Activated CD8-positive, alpha-beta memory T cell treated with anti-CD3 and anti-CD28 coated beads, Interleukin-2, amount 50 U/mL, for 24 hours (primary cell): ENCODE measurements around the gene IL31.
"Not testable (repeated sequence)": the region's sequence is repeated elsewhere in the genome, so short reads cannot be mapped to it uniquely, and the experiment has no call there.

Source experiments
- DNase-seq: peaks from one replicate; pipeline ENCODE4 v3.0.0-alpha.2; 2020; ENCODE audit errors: extremely low read depth

Gene IL31

GRCh38 chr12:122174155-122174845, at the start of gene IL31:
Gene IL31, minus strand, starts transcription at chr12:122174221. Its CDS starts 49 bp downstream, at chr12:122174172.
- no peak for DNase-seq

- no peak for DNase-seq
Measured at GRCh38 chr12:122216445-122216844, 42.4 kb upstream of the IL31 start.

DNA sequence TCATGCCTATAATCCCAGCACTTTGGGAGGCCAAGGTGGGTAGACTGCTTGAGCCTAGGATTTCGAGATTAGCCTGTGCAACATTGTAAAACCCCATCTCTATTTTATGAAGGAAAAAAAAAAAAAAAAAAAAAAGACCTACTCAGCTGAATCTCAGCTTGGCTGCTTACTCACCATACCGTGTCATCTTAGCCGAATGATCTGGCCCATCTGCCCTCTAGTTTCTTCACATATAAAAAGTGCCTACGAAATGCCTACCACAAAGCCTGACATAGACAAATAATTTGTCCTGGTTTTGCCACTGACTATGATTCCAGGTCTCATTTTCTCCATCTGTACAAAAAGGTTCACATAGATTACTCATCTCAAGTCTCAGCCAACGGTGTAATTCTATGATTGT, 41.8 kb upstream of the IL31 start:
- no peak for DNase-seq

GRCh38 chr12:122208073-122208820, 34.2 kb upstream of the IL31 start:
- no peak for DNase-seq

DNA sequence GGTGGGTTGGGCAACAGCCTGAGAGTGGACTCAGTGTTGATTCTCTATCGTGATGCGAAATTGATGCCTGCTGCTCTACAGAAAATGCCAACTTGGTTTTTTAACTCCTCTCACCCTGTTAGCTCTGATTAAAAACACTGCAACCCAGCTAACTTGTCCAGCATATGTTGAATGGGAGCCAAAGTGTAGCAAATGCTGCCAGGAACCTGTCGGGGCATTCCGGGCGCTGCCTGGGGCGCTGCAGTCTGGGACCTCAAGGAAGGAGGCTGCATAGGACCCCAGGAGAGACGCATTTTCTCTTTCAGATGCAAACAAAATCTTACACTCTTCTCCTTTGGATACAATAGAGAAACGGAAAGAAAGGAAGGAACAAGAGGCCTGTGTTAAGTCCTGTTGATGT, 33.4 kb upstream of the IL31 start:
- DNase-seq, result no peak

DNA sequence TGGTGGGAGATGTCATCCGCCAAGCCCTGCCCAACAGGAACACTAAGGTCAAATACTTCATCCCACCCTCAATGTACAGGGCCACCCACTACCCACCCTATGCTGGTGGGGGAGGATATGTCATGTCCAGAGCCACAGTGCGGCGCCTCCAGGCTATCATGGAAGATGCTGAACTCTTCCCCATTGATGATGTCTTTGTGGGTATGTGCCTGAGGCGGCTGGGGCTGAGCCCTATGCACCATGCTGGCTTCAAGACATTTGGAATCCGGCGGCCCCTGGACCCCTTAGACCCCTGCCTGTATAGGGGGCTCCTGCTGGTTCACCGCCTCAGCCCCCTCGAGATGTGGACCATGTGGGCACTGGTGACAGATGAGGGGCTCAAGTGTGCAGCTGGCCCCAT, 33.0 kb upstream of the IL31 start:
- DNase-seq, result no peak

DNA sequence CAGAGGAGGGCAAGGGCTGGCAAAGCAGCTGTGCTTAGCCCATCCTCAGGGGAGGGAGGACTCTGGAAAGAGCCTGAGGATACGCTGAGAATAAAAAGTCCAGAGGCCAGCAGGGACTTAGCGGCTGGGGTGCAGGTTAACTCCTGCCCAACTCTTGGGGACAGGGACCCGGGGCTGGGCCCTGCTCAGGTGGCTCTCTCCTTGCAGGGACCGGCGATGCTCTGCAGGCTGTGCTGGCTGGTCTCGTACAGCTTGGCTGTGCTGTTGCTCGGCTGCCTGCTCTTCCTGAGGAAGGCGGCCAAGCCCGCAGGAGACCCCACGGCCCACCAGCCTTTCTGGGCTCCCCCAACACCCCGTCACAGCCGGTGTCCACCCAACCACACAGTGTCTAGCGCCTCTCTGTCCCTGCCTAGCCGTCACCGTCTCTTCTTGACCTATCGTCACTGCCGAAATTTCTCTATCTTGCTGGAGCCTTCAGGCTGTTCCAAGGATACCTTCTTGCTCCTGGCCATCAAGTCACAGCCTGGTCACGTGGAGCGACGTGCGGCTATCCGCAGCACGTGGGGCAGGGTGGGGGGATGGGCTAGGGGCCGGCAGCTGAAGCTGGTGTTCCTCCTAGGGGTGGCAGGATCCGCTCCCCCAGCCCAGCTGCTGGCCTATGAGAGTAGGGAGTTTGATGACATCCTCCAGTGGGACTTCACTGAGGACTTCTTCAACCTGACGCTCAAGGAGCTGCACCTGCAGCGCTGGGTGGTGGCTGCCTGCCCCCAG, 32.3 kb upstream of the IL31 start:
- no peak for DNase-seq

DNA sequence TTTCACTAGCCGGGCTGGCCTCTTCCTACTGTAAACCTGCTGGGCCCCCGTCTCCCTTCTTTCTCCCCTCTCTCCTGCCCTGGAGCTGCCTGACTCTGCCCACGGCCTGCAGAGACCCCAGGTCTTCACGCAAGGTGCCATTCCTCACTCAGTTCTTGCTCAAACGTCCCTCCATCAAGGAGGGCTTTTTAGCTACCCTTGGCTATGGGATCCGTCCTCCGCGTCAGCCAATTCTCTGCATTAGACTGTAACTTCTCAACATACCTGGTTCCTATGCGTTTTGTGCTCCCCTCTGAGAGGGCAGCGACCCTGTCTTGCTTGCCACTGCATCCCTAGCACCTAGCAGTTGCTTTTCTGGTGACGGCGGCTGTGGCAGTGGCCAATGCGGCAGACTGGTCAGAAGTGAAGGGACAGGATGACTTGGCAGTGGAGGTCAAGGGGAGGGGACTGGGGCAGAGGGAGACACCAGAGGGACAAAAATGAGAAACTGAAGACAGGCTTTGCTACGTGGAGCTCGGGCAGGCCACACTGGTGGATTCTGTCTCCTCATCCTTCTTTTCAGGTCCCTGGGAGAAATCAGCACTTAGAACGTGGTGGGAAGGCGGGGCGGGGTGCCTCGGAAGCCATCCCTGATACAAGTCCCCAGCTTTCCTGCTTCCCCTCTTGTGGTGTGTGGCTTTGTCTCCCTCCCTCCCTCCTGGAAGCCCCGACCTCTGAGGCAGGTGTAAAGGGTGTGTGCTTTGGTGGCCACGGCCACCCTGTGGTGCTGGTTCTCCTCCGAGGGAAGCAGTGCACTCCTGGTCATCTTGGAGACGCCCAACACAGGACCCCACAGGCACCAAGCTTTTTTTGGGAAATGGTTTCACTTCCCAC, 31.3 kb upstream of the IL31 start:
- no peak for DNase-seq

- DNase-seq, result no peak
Measured at GRCh38 chr12:122204167-122205052, 30.4 kb upstream of the IL31 start.

DNA sequence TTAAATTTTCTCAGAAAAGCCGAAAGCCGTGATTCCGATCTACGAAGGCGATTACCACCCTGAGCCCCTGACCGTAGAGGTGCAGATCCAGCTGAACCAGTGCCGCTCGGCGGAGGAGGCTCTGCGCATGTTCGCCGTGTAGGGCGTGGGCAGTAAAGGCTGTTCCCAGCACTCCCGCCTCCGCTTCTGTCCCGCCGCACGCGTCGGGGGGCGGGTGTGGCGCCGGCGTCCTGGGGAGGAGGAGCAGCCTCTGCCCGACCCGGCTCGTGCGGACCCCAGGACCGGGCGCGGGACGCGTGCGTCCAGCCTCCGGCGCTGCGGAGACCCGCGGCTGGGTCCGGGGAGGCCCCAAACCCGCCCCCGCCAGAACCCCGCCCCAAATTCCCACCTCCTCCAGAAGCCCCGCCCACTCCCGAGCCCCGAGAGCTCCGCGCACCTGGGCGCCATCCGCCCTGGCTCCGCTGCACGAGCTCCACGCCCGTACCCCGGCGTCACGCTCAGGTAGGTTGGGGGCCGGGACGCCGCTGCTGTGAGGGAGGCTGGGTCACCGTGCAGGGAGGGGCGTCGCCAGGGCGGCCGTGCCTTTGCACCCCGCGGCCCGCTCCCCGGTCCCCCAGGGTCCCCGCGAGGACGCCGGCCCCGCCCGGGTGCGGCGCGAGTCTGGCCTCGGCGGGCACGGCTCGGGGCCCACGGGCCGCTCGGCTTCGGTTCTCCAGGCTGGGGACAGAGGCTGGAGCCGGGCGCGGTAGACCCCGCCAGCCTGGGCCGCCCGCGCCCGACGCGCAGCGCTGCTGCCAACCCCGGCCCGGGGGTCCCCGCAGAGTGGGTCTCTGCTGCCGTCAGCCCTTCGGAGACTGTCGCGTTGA, 29.5 kb upstream of the IL31 start, which contains the start of gene B3GNT4:
B3GNT4 (plus strand) TSS at position 409 of the 866 bp plus-strand sequence. CDS start 910 bp downstream, outside the sequence.
- DNase-seq, result peak; percentile 21

GRCh38 chr12:122202811-122203210, 28.8 kb upstream of the IL31 start:
- DNase-seq, result not testable (repeated sequence)

GRCh38 chr12:122202017-122202416, 28.0 kb upstream of the IL31 start:
- DNase-seq, result no peak

- no peak for DNase-seq
Measured at GRCh38 chr12:122201381-122201780, 27.4 kb upstream of the IL31 start.

DNA sequence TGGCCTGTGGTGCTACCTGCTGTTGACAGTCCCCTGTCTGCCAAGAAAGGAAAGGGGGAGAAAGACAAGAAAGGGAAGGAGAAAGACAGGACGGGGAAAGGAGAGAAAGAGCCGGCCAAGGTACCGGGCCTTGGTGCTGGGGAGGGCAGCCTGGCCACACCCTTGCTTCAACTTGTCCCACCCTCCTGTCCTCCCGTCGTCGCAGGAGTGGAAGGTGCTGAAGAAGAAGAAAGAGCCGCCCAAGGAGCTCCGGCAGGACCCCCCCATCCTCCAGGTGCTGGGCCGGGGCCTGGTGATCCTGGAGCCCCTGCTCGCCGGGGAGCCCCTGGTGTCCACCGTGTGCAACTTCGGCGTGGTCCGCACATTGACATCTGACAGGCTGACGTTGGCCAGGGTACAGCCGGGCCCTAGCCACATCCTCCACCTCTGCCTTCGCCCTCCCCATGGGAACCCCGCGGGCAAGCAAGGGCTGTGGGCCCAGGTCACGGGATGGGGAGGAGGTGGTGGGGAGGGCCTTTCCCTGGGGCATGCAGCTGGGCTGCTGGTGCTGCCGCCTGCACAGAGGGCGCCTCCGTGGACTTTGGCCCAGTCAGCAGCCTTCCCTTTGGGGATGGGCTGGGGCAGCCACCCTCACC, 26.6 kb upstream of the IL31 start:
- no peak for DNase-seq

- DNase-seq, result no peak
Measured at GRCh38 chr12:122199484-122200355, 25.7 kb upstream of the IL31 start.

GRCh38 chr12:122197612-122197966, 23.6 kb upstream of the IL31 start:
- no peak for DNase-seq

- no peak for DNase-seq
Measured at GRCh38 chr12:122195405-122195804, 21.4 kb upstream of the IL31 start.

GRCh38 chr12:122194804-122195203, 20.8 kb upstream of the IL31 start:
- DNase-seq, result no peak
